ENCODE results near the gene FGF3.

Gene FGF3

GRCh38 chr11:69818603-69819441 lies at the start of gene FGF3:
Gene FGF3, minus strand, starts transcription at chr11:69819416. Its CDS starts 483 bp downstream, at chr11:69818933.
- no peak for DNase-seq

- DNase-seq: no peak
Measured at GRCh38 chr11:69868871-69869270, 49.7 kb upstream of the FGF3 start.

- no peak for DNase-seq
Measured at GRCh38 chr11:69868006-69868810, 49.0 kb upstream of the FGF3 start.

DNA sequence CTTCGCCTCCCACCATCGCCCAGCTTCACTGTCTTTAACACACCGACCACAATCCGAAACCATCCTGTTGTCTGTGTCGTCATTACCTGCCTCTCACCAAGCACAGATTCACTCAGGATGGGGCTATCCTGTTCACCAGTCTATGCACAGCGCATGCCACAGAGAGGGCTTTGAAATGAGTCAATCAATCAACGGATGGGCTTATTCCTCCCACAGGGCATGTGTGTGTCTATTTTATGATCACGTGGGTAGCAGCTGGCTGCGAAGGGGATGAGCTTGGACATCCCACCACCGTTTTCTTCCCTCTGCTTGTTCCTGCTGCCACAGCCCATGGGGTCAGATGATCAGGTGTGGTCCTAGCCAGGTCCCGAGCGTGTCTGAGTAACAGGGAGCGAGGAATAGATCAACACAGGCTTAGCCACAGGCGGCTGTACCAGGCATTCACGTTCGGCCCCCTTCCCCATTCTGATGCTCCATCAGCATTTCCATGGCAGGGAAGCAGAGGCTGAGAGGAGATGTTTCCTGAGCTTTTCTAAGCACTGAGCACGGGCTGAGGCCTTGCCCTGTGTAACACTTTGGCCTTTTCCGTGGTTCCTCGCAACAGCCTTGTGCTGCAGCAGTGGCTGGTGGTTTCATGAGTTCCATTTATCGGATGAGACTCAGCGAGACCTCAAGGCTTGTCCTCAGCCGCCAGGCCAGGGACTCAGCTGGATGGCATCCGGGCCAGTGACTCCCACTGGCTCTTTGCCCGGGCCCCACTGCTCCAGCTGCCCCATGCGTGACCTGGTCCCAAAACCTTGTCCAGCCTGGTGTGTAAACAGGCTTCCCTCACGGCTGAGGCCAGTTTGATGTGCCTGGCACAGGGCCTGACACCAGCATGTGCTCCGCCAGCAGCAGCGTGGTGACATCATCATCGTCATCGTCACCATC lies 48.1 kb upstream of the FGF3 start:
- no peak for DNase-seq

- no peak for DNase-seq
Measured at GRCh38 chr11:69866648-69867047, 47.4 kb upstream of the FGF3 start.

DNA sequence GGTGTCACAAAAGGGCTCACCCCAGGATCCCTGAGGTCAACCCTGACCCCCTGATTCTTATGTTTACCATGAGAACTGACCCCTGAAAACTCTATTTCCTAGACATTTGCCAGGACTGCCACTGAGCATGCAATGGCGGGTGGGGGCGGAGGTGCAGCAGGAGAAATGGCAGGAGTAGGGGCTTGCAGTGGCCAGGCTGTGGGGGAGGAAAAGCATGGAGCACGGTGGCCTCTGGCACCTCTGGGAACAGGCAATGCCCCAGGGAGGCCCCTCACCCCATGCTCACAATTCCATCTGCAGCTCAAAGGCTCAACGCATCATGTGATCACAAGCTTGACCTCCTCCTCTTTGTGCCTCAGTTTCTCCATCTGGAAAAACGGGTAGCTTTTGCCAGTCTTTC lies 46.5 kb upstream of the FGF3 start:
- DNase-seq: no peak

- no peak for DNase-seq
Measured at GRCh38 chr11:69864686-69865661, 45.8 kb upstream of the FGF3 start.

DNA sequence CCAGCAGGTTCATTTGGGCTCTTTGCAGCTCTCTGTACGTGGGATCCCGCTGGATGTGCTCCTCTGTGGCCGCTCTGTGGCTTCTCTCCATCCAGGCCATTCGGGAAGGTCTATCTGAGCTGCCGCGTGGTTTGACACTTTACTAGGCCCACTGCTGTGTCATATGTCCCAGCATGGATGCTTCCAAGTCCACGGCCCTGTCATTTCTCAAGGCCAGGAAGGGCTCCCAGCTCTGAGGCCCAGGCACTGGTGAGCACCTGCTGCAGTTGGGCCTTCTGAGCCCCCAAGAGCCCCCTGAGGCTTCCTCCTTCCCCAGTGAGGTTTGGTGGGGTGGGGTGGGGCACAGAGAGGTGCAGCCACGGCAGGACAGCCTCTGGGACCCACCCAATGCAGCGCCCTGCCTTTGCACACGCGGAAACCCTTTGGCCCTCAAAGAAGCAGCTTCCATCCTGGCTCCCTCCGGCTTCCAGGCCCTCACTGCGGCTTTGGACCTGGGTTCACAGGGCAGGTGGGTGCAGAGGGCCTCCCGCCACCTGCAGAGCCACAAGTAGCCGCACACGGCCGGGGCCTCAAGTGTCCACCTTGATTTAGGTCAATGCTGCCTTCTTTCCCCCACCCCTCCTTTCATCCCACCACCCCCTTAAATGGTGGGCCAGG lies 44.5 kb upstream of the FGF3 start:
- no peak for DNase-seq

- no peak for DNase-seq
Measured at GRCh38 chr11:69862797-69863543, 43.8 kb upstream of the FGF3 start.

GRCh38 chr11:69862331-69862771 lies 43.1 kb upstream of the FGF3 start:
- DNase-seq: no peak

DNA sequence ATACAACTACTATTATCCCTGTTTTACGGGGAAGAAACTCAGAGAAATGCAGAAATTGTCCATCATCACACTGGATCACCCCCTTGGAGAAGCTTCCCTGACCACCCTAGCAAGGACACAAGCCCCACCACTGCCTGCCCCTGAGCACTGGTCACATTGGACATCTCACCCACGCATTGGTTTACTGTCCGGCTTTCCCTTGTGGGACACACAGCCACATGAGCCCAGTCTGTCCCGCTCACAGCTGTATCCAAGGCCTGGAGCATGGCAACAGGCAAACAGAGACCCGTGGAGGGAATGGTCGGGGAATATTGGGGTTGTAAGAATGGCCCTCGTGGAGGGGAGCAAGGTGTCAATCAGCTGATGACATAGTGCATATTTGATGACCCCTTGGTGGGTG lies 42.7 kb upstream of the FGF3 start:
- DNase-seq: no peak

DNA sequence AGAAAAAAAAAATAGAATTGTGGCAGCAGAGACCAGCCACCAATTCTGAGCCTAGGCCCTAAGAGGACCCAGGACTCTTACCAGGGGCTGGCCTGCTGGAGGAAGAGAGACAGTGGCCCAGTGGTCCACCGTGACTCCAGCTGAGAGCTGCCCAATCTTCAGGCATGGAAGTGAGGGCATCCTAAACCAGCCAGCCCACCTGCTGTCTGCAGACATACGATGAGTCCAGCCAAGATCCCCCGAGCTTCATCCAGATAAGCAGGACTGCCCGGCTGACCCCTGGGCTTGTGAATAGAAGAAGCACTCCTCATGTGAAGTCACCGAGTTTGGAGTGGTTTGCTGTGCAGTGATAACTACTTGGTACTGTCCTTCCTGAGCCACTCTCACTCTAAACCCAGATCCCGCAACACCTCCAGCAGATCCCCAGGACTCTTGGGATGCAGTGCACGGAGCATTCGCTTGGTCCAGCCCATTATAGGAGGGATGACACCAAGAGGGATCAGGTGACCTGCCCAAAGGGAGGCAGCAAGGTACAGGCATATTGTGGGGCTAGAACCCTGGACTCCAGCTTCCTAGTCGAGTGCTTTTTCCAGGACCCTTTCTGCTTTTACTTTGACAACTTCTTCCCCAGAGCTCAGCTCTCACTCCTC lies 41.7 kb upstream of the FGF3 start:
- no peak for DNase-seq

- DNase-seq: no peak
Measured at GRCh38 chr11:69860244-69860643, 41.0 kb upstream of the FGF3 start.

DNA sequence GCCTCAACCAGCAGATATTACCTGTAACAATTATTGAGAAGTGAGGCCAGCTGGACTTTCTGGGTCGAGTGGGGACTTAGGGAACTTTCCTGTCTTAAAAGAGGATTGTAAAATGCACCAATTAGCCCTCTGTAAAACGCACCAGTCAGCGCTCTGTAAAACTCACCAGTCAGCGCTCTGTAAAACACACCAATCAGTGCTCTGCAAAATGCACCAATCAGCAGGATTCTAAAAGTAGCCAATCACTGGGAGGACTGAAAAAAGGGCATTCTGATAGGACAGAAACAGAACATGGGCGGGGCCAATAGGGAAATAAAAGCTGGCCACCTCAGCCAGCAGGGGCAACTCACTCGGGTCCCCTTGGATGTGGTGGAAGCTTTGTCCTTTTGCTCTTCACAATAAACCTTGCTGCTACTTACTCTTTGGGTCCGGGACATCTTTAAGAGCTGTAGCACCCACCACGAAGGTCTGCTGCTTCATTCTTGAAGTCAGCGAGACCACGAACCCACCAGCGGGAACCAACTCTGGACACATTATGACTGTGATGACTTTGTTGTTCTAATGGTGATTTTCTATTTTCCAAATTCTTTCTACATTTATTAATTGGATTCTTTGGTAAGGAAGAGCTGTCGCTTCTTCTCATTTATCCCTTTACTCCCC lies 40.2 kb upstream of the FGF3 start:
- DNase-seq: no peak

DNA sequence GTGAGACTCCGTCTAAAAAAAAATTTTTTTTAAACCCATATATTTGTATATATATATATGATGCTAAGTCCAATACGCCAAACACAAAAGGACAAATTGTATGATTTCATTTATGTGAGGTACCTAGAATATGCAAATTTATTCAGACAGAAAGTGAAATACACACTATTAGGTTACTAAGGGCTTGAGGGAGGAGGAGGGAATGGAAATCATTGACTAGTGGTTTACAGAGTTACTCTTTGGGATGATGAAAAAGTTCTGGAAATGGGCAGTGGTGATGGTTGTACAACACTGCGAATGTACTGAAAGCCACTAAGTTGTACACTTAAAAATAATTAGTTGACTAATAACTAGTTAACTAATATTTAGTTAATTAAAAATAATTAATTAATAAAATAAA lies 36.2 kb upstream of the FGF3 start:
- no peak for DNase-seq

- DNase-seq: no peak
Measured at GRCh38 chr11:69854713-69855112, 35.5 kb upstream of the FGF3 start.

DNA sequence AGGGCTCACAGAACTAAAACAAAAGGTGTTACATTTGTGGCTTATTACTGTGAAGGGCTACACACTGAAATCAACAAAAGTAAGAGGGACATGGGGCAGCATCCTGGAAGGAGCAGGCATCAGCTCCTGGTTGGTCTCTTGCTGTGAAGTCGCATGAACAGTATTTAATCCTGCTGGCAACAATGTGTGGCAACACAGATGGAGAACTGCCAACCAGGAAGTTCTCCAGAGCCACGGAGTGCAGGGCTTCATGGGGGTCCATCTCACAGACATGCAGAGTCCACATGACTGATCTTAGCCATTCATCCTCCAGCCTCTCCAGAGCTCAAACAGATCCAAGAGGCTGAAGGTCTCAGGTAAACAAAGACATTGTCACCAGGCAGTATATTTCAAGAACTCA lies 32.8 kb upstream of the FGF3 start:
- no peak for DNase-seq

DNA sequence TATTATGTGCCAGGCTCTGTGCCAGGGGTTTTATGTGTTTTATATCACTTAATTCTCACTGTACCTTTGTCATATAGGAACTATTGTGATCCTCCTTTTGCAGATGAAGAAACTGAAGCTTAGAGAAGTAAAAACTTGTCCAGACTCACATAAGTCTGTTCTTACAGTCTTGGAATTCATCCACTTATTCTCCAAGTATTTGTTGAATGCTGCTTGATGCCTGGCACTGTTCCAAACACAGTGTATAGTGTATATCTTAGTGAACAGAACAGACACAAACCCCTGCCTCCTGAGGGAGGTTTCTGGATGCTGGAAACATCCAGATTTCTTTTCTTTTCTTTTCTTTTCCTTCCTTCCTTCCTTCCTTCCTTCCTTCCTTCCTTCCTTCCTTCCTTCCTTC lies 29.0 kb upstream of the FGF3 start:
- DNase-seq: no peak

- no peak for DNase-seq
Measured at GRCh38 chr11:69844396-69844795, 25.2 kb upstream of the FGF3 start.

All from NCI-H748 treated with DMSO at 0.1 percent for 48 hours (cell line).